ENCODE data around the gene ZSCAN31. TPM values are rescaled to one million over a fixed set of nuclear protein-coding genes. Genes with fewer than 3 reads are reported as not detected.

ZSCAN31 gene
- total RNA-seq, 1 donor, result 19.9 TPM

DNA sequence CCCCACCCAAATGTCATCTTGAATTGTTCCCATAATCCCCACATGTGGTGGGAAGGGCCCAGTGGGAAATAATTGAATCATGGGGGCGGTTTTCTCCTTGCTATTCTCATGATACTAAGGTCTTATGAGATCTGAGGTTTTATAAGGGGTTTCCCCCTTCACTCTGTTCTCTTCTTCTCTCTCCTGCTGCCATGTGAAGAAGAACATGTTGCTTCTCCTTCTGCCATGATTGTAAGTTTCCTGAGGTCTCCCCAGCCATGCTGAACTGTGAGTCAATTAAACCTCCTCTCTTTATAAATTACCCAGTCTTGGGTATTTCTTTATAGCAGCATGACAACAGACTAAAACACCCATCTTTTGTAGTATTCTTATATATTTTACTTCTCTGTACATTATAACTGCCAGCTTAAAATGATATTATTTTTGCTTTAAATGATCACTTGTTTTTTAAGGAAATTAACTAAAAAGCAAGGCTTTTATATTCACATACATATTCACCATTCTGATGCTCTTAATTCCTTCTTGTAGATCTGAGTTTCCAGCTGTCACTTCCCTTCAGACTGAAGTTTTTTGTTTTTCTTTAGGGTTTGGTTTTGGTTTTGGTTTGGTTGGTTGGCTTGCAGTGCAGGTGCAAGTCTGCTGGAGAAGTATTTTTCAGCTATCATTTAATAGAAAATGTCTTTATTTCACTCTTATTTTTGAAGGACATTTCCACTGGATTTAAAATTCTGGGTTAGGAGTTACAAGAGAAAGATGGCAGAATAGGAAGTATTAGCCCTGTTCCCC lies 4.6 kb upstream of the ZSCAN31 start:
- Histone ChIP-seq H3K27ac (ENCODE audit: low read depth, low read length) (no peak overlapping the region), H2AFZ (ENCODE audit: low read length) (no peak overlapping the region), H3K4me1 (ENCODE audit: insufficient read depth, low read length) (peaks cover 9% of the 10 kb centered on the region), H4K20me1 (ENCODE audit: insufficient read depth, low read length) (no peaks in the 10 kb centered on the region), H3K27me3 (ENCODE audit: insufficient read depth, low read length) (peaks cover 5% of the 10 kb centered on the region), H3K36me3 (ENCODE audit: insufficient read depth, low read length) (no peaks in the 10 kb centered on the region), H3K4me3 (ENCODE audit: insufficient read depth, low read length) (no peak overlapping the region), H3K79me2 (ENCODE audit: insufficient read depth, low read length) (no peaks in the 10 kb centered on the region), H3K9me3 (ENCODE audit: low read depth, low read length) (no peaks in the 10 kb centered on the region), H3K4me2 (ENCODE audit: insufficient read depth, low read length) (no peak overlapping the region)
- TF ChIP-seq, protein P1, sequence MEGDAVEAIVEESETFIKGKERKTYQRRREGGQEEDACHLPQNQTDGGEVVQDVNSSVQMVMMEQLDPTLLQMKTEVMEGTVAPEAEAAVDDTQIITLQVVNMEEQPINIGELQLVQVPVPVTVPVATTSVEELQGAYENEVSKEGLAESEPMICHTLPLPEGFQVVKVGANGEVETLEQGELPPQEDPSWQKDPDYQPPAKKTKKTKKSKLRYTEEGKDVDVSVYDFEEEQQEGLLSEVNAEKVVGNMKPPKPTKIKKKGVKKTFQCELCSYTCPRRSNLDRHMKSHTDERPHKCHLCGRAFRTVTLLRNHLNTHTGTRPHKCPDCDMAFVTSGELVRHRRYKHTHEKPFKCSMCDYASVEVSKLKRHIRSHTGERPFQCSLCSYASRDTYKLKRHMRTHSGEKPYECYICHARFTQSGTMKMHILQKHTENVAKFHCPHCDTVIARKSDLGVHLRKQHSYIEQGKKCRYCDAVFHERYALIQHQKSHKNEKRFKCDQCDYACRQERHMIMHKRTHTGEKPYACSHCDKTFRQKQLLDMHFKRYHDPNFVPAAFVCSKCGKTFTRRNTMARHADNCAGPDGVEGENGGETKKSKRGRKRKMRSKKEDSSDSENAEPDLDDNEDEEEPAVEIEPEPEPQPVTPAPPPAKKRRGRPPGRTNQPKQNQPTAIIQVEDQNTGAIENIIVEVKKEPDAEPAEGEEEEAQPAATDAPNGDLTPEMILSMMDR (IDR thresholded peaks at IDR 0.05; ENCODE audit: extremely low read depth, low read depth, low read length), result no peak
- DNase-seq (ENCODE audit: insufficient read length, low spot score, missing footprints), result no peak

DNA sequence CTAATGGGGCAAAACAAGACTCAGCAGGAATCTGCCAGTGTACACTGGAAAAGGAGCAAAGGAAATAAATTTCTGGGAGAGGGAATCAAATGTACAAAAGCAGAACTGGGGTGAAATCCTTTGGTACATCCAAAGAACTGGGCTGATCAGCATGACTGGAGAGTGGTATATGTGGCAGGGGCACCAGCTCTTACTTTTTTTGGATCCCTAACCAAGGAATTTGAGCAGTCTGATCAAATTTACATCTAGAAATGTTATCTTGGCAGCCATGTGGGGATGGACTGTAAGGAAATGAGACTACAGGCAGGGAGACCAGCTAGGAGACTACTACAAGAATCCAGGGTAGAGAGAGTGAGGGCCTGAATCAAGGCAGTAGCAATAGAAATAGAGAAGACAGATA lies 1.2 kb upstream of the ZSCAN31 start:
- Histone ChIP-seq H3K27me3 (ENCODE audit: insufficient read depth, low read length) (peaks cover 3% of the 10 kb centered on the region), H3K36me3 (ENCODE audit: insufficient read depth, low read length) (no peaks in the 10 kb centered on the region), H3K79me2 (ENCODE audit: insufficient read depth, low read length) (no peaks in the 10 kb centered on the region), H3K4me1 (ENCODE audit: insufficient read depth, low read length) (peaks cover 9% of the 10 kb centered on the region), H3K9me3 (ENCODE audit: low read depth, low read length) (no peaks in the 10 kb centered on the region), H3K4me3 (ENCODE audit: insufficient read depth, low read length) (no peak overlapping the region), H4K20me1 (ENCODE audit: insufficient read depth, low read length) (no peaks in the 10 kb centered on the region), H3K27ac (ENCODE audit: low read depth, low read length) (no peak overlapping the region), H2AFZ (ENCODE audit: low read length) (peak overlapping the region; percentile 92), H3K4me2 (ENCODE audit: insufficient read depth, low read length) (peak overlapping the region; percentile 99)
- no peak for DNase-seq (ENCODE audit: insufficient read length, low spot score, missing footprints)
- TF ChIP-seq, protein P1 (IDR thresholded peaks at IDR 0.05; ENCODE audit: extremely low read depth, low read depth, low read length), result no peak

DNA sequence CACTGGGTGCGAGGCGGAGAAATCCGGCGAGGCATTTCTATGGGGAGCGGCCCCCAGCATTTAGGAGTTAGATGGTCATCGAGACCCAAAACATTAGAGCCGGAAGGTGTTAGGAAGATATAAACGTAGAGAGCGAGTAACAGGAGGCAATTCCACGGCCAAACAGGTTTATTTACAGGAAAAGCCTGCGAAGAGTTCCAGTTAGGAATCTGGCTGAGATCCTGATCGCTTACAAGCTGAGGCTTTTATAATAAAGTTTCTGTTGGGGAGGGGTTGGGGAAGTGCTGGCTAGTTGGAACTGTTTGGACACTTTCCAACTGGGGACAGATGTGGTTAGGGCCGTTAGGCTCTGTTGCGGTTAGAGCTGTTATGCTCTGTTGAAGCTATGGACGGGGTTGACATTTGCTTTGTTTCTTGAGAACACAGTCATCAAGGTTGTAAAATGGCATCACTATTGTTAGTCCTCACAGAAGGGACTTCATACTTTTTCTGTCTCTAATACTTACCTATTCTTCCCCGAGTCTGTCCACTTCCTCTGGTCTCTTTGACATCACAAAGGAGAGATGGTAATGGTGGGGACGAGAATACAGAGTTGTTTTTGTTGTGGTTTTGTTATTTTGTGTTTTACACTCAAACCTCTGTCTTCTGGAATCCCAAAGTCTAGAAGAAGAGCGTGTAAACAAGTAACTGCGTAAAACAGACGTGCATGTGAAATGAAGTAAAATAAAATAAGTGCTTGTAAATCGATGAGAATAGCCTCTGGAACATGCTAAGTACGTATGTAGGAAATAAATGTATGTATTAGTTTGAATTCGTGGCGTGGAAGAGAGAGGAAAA lies 554 bp upstream of the ZSCAN31 start:
- peak overlapping the region; percentile 84 for H3K27ac ChIP-seq (ENCODE audit: low read depth, low read length)
- TF ChIP-seq, protein P1 (IDR thresholded peaks at IDR 0.05; ENCODE audit: extremely low read depth, low read depth, low read length), result no peak

More for the DNA sequence above, 554 bp upstream of the ZSCAN31 start:
- no peaks in the 10 kb centered on the region for H3K79me2 ChIP-seq (ENCODE audit: insufficient read depth, low read length)
- H2AFZ ChIP-seq (ENCODE audit: low read length), result peak overlapping the region; percentile 92
- H3K4me2 ChIP-seq (ENCODE audit: insufficient read depth, low read length), result peak overlapping the region; percentile 99
- no peaks in the 10 kb centered on the region for H3K9me3 ChIP-seq (ENCODE audit: low read depth, low read length)
- H4K20me1 ChIP-seq (ENCODE audit: insufficient read depth, low read length), result no peaks in the 10 kb centered on the region
- no peaks in the 10 kb centered on the region for H3K36me3 ChIP-seq (ENCODE audit: insufficient read depth, low read length)
- no peak for DNase-seq (ENCODE audit: insufficient read length, low spot score, missing footprints)
- H3K4me1 ChIP-seq (ENCODE audit: insufficient read depth, low read length), result peaks cover 9% of the 10 kb centered on the region
- peaks cover 3% of the 10 kb centered on the region for H3K27me3 ChIP-seq (ENCODE audit: insufficient read depth, low read length)
- peak overlapping the region; percentile 93 for H3K4me3 ChIP-seq (ENCODE audit: insufficient read depth, low read length)
